H1 (cell line): Measurements from ENCODE around the gene ADGRB2. TPM values are rescaled to one million over a fixed set of nuclear protein-coding genes. Genes with fewer than 3 reads are reported as not detected.
A peak's percentile ranks its signal among the peaks of the same experiment; 100 is the strongest.

Experiments used
- CTCF ChIA-PET: fragments of 300-600 bp; sonication (Branson Sonifier 250); formaldehyde crosslinking; loops from one replicate; lab custom pipeline; 2021; ENCODE audit not compliant: partially characterized antibody; lab: Charles Lee
- POLR2A ChIA-PET: fragments of 300-600 bp; sonication (Branson Sonifier 250); formaldehyde crosslinking; loops from one replicate; lab custom pipeline; 2021; ENCODE audit warnings: inconsistent platforms; ENCODE audit not compliant: partially characterized antibody; lab: Charles Lee
- DNase-seq, 2 experiments: peaks; one replicate each; pipeline versions ENCODE4 v3.0.0 to v3.0.0-alpha.2; 2010 to 2022; ENCODE audit warnings: low spot score in 2 of 2, low read depth in 1 of 2, mixed read lengths in 1 of 2
- FAIRE-seq: peaks from 2 replicates; lab custom pipeline; 2011; peaks lifted over from hg19 to GRCh38; lab: Jason Lieb, UNC
- H2AFZ ChIP-seq: 2 replicates; pipeline ENCODE4 v1.8.1; 2012; ENCODE audit warnings: low read length, inconsistent platforms
- H2AK5ac ChIP-seq: 2 replicates; pipeline ENCODE4 v1.6.1; 2013; ENCODE audit warnings: low read depth, low read length
- H2BK120ac ChIP-seq: replicated peaks from 2 replicates; pipeline ENCODE3; 2013; ENCODE audit warnings: low read depth, low read length, inconsistent platforms
- H2BK12ac ChIP-seq: 2 replicates; pipeline ENCODE4 v1.6.1; 2013; ENCODE audit warnings: low read depth, low read length
- H2BK15ac ChIP-seq: 2 replicates; pipeline ENCODE4 v1.6.1; 2013; ENCODE audit warnings: low read length
- H2BK20ac ChIP-seq: 2 replicates; pipeline ENCODE4 v1.6.1; 2013; ENCODE audit warnings: low read length
- H2BK5ac ChIP-seq: 2 replicates; pipeline ENCODE4 v1.6.1; 2013; ENCODE audit warnings: low read depth, low read length
- H3K14ac ChIP-seq: 2 replicates; pipeline ENCODE4 v1.6.1; 2013; ENCODE audit warnings: inconsistent platforms; ENCODE audit not compliant: insufficient read length
- H3K18ac ChIP-seq: 2 replicates; pipeline ENCODE4 v1.6.1; 2013; ENCODE audit warnings: low read length; ENCODE audit errors: extremely low read depth
- H3K23ac ChIP-seq: 2 replicates; pipeline ENCODE4 v1.6.1; 2013; ENCODE audit warnings: inconsistent platforms; ENCODE audit not compliant: insufficient read length
- H3K23me2 ChIP-seq: 2 replicates; pipeline ENCODE4 v1.6.1; 2013; ENCODE audit warnings: low read depth, low read length
- H3K27ac ChIP-seq: 2 replicates; pipeline ENCODE4 v1.6.1; 2011; ENCODE audit warnings: low read depth, low read length, inconsistent platforms
- H3K27me3 ChIP-seq, 4 experiments: replicated peaks in 1 of 4; 1 replicate in 1 of 4; 2 replicates in 3 of 4; pipeline versions ENCODE4 v1.6.1 to v1.8.1; 2011 to 2013; ENCODE audit warnings: low read length in 3 of 4, mild to moderate bottlenecking in 3 of 4, inconsistent platforms in 2 of 4, mixed read lengths in 2 of 4, moderate library complexity in 1 of 4; ENCODE audit not compliant: control insufficient read depth in 3 of 4, insufficient read depth in 3 of 4; ENCODE audit errors: extremely low read depth in 1 of 4
- H3K36me3 ChIP-seq, 4 experiments: 2 replicates each; pipeline versions ENCODE4 v1.6.1 to v1.8.1; 2011 to 2013; ENCODE audit warnings: mild to moderate bottlenecking in 4 of 4, low read length in 3 of 4, moderate library complexity in 2 of 4, control low read depth in 1 of 4, inconsistent platforms in 1 of 4; ENCODE audit not compliant: insufficient read depth in 4 of 4, control insufficient read depth in 2 of 4
- H3K4ac ChIP-seq: replicated peaks from 2 replicates; pipeline ENCODE3; 2013; ENCODE audit warnings: low read length, low read depth, mixed read lengths, inconsistent platforms; ENCODE audit not compliant: insufficient read length
- H3K4me1 ChIP-seq, 4 experiments: replicated peaks in 1 of 4; 1 replicate in 1 of 4; 2 replicates in 3 of 4; pipeline versions ENCODE4 v1.6.1 to v1.8.1; 2011 to 2013; ENCODE audit warnings: low read length in 3 of 4, inconsistent platforms in 2 of 4, mixed read lengths in 1 of 4; ENCODE audit not compliant: insufficient read depth in 4 of 4, control insufficient read depth in 3 of 4
- H3K4me2 ChIP-seq, 2 experiments: 2 replicates each; pipeline versions ENCODE4 v1.6.1 to v1.8.1; 2011 to 2013; ENCODE audit warnings: low read depth in 2 of 2, low read length in 2 of 2, control low read depth in 1 of 2, inconsistent platforms in 1 of 2, mild to moderate bottlenecking in 1 of 2; ENCODE audit not compliant: insufficient read depth in 1 of 2
- H3K4me3 ChIP-seq, 4 experiments: fragments of 200-600, 300-600 bp in 1 of 4; sonication (generic), shearing (Covaris generic), sonication (Bioruptor Twin) in 1 of 4; 2 replicates each; pipeline versions ENCODE4 v1.5.1 to v1.8.1; 2011 to 2016; ENCODE audit warnings: low read length in 4 of 4, low read depth in 3 of 4, control low read depth in 2 of 4, inconsistent platforms in 2 of 4, mild to moderate bottlenecking in 2 of 4, mixed read lengths in 1 of 4, moderate library complexity in 1 of 4; ENCODE audit not compliant: insufficient read depth in 2 of 4; ENCODE audit errors: extremely low read depth in 1 of 4
- H3K56ac ChIP-seq: replicated peaks from 2 replicates; pipeline ENCODE3; 2013; ENCODE audit warnings: low read depth, mild to moderate bottlenecking, mixed read lengths, low read length, inconsistent platforms; ENCODE audit not compliant: insufficient read length
- H3K79me1 ChIP-seq: 2 replicates; pipeline ENCODE4 v1.6.1; 2013; ENCODE audit warnings: low read depth, low read length, control low read depth
- H3K79me2 ChIP-seq, 2 experiments: 2 replicates each; pipeline versions ENCODE4 v1.6.1 to v1.8.1; 2012 to 2013; ENCODE audit warnings: low read length in 2 of 2, mild to moderate bottlenecking in 2 of 2, inconsistent platforms in 1 of 2; ENCODE audit not compliant: insufficient read depth in 2 of 2, control insufficient read depth in 1 of 2
- H3K9ac ChIP-seq, 4 experiments: replicated peaks in 1 of 4; 1 replicate in 1 of 4; 2 replicates in 3 of 4; pipeline versions ENCODE4 v1.6.1 to v1.8.1; 2011 to 2013; ENCODE audit warnings: low read depth in 3 of 4, low read length in 3 of 4, control low read depth in 2 of 4, mild to moderate bottlenecking in 2 of 4, moderate library complexity in 2 of 4, inconsistent platforms in 1 of 4; ENCODE audit errors: extremely low read depth in 1 of 4
- H3K9me3 ChIP-seq, 2 experiments: 2 replicates each; pipeline versions ENCODE4 v1.6.1 to v1.8.1; 2012 to 2013; ENCODE audit warnings: mild to moderate bottlenecking in 2 of 2, moderate library complexity in 2 of 2, control low read depth in 1 of 2, inconsistent platforms in 1 of 2, low read depth in 1 of 2, low read length in 1 of 2, mixed read lengths in 1 of 2; ENCODE audit not compliant: insufficient read depth in 2 of 2
- H4K20me1 ChIP-seq, 2 experiments: replicated peaks in 1 of 2; 2 replicates each; pipeline versions ENCODE3 to v1.8.1; 2011 to 2013; ENCODE audit warnings: inconsistent platforms in 2 of 2, low read length in 2 of 2, mild to moderate bottlenecking in 1 of 2; ENCODE audit not compliant: insufficient read depth in 2 of 2, control insufficient read depth in 1 of 2
- H4K5ac ChIP-seq: 2 replicates; pipeline ENCODE4 v1.6.1; 2013; ENCODE audit warnings: low read length, low read depth, mixed read lengths, inconsistent platforms; ENCODE audit not compliant: insufficient read length
- H4K8ac ChIP-seq: 2 replicates; pipeline ENCODE4 v1.8.0; 2013; ENCODE audit warnings: mild to moderate bottlenecking, moderate library complexity, low read length, inconsistent platforms; ENCODE audit not compliant: insufficient read depth; ENCODE audit errors: extremely low read depth
- H4K91ac ChIP-seq: replicated peaks from 2 replicates; pipeline ENCODE3; 2013; ENCODE audit warnings: low read length, mixed read lengths, inconsistent platforms; ENCODE audit not compliant: insufficient read length
- ATF3 ChIP-seq: IDR thresholded peaks from 2 replicates; pipeline ENCODE4 v1.6.1; 2011; ENCODE audit warnings: low read depth, mild to moderate bottlenecking, low read length; ENCODE audit not compliant: insufficient read depth
- CTBP2 ChIP-seq: IDR thresholded peaks from 2 replicates; pipeline ENCODE4 v1.7.0; 2011; ENCODE audit warnings: borderline replicate concordance, mild to moderate bottlenecking, moderate library complexity, mixed read lengths, low read length; ENCODE audit not compliant: insufficient read depth, insufficient read length
- EP300 ChIP-seq, 2 experiments: IDR thresholded peaks; 1 replicate in 1 of 2; 2 replicates in 1 of 2; pipeline ENCODE4 v1.6.1; 2011 to 2012; ENCODE audit warnings: low read depth in 2 of 2, low read length in 2 of 2, mild to moderate bottlenecking in 2 of 2, borderline replicate concordance in 1 of 2, inconsistent platforms in 1 of 2, moderate library complexity in 1 of 2
- GTF2F1 ChIP-seq: IDR thresholded peaks from 2 replicates; pipeline ENCODE4 v1.6.1; 2012; ENCODE audit warnings: low read depth, low read length, improper control_type of control experiment, borderline replicate concordance
- KDM1A ChIP-seq: fragments of 200-600, 300-600 bp; sonication (generic); IDR thresholded peaks from 2 replicates; pipeline ENCODE4 v1.7.1; 2016; ENCODE audit warnings: mild to moderate bottlenecking, low read length, borderline replicate concordance
- NANOG ChIP-seq: IDR thresholded peaks from 2 replicates; pipeline ENCODE4 v1.6.1; 2011; ENCODE audit warnings: low read length, low read depth, mild to moderate bottlenecking, inconsistent platforms; ENCODE audit not compliant: insufficient read depth, poor library complexity, severe bottlenecking
- NRF1 ChIP-seq: IDR thresholded peaks from 2 replicates; pipeline ENCODE4 v1.6.1; 2011; ENCODE audit warnings: mild to moderate bottlenecking, low read depth, low read length, improper control_type of control experiment
- SP4 ChIP-seq: IDR thresholded peaks from 2 replicates; pipeline ENCODE4 v1.6.1; 2012; ENCODE audit warnings: low read length, inconsistent platforms
- SUZ12 ChIP-seq: fragments of 200-600 bp; sonication (generic); IDR thresholded peaks from 2 replicates; pipeline ENCODE4 v1.6.1; 2012; ENCODE audit warnings: mild to moderate bottlenecking, inconsistent platforms, low read length, moderate library complexity, mixed read lengths
- ZNF274 ChIP-seq: IDR thresholded peaks from 2 replicates; pipeline ENCODE4 v1.7.0; 2012; ENCODE audit warnings: low read length, borderline replicate concordance; ENCODE audit errors: extremely low read depth
- WGBS, 2 experiments: shearing (Covaris generic) in 1 of 2; methylation state at CpG; one replicate each; pipeline versions ENCODE4 v1.1.6 to v1.1.7; 2013 to 2015; ENCODE audit warnings: low lambda C conversion rate in 2 of 2, mixed read lengths in 2 of 2, inconsistent platforms in 1 of 2, low coverage in 1 of 2, missing lambda C conversion rate in 1 of 2; ENCODE audit not compliant: insufficient replicate concordance in 2 of 2, insufficient coverage in 1 of 2, insufficient read length in 1 of 2; ENCODE audit errors: extremely low coverage in 1 of 2, missing lambda C conversion rate in 1 of 2; 5-methylcytosine and 5-hydroxymethylcytosine counted together
- polyA plus RNA-seq, 7 experiments: library from polyadenylated mRNA; depleted of rRNA in 3 of 7; stranded (reverse) in 5 of 7; unstranded in 2 of 7; fragments of >200 nt in 5 of 7; fragments of 200-250 nt in 2 of 7; gene quantifications; 1 replicate in 5 of 7; 2 replicates in 1 of 7; 4 replicates in 1 of 7; pipeline versions ENCODE4 v1.2.1 to v1.2.3, GENCODE V29; 2011 to 2013; ENCODE audit warnings: missing spikeins in 2 of 7, mixed read lengths in 2 of 7
- total RNA-seq: library from RNA; stranded (reverse); fragmentation: NEBNext Ultra II Directional; extraction: Animal tissue kit (Norgen Biotek cat#: 25700); gene quantifications from 2 replicates; pipeline ENCODE4 v1.2.1, GENCODE V29; 2021
- TF ChIP-seq, protein P1 (sequence below): IDR thresholded peaks from 2 replicates; pipeline ENCODE4 v1.6.1; 2011; ENCODE audit warnings: low read length, improper control_type of control experiment

ADGRB2 gene
- total and polyA plus RNA-seq, 2 of the 8 experiments (the other 6 are each of a cell fraction or from before 2014, with no cell fraction given): 15.6 to 26.2 TPM

DNA sequence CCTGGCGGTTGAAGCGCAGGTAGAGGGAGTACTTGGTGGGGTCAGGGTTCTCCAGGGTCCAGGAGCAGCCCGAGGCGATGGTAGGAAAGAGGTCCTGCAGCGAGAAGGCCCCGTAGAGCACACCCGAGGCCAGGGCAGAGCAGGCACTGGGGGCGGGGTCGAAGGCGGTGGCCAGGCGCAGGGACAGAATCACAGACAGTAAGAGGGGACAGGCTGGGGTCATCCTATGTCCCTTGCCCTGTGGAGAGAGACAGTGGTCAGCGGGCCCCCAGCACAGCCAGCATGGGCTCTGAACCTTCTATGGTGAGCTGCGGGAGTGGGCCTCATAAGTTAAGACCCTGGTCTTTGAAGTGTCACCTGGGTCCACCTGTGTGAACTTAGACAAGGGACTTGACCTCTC is 7.6 kb downstream of the ADGRB2 start:
- no peaks in the 10 kb centered on the region for H3K9me3 ChIP-seq
- H2AK5ac ChIP-seq: no peak overlapping the region
- no peak for DNase-seq
- no peak overlapping the region for H3K4ac ChIP-seq
- H3K27me3 ChIP-seq: no peaks in the 10 kb centered on the region
- no peak for FAIRE-seq
- H3K9ac ChIP-seq: no peak overlapping the region
- H3K14ac ChIP-seq: no peak overlapping the region
- peaks cover 17 to 36% (median 26%) of the 10 kb centered on the region in 4 experiments for H3K4me1 ChIP-seq
- H2BK5ac ChIP-seq: peak overlapping the region; percentile 44; the same call in 1 of the 2 replicates
- CTCF ChIA-PET: interaction anchor here (0.7 to 7.3 kb wide), 8 partner anchors 9 to 91 kb away, joined by 4 to 79 read pairs (median 8); no protein-coding TSS in a partner anchor
- no peak overlapping the region for H4K5ac ChIP-seq
- no peak overlapping the region for H2BK15ac ChIP-seq
- H2BK120ac ChIP-seq: no peak overlapping the region
- no peak overlapping the region for H3K23ac ChIP-seq
- H4K91ac ChIP-seq: no peak overlapping the region
- peaks cover 0 to 4% of the 10 kb centered on the region in 2 experiments; a peak in 1 of 4 replicates for H3K79me2 ChIP-seq
- H3K23me2 ChIP-seq: peaks cover 4% of the 10 kb centered on the region; the same call in 1 of the 2 replicates
- H3K4me2 ChIP-seq: no peak overlapping the region
- peaks cover 3% of the 10 kb centered on the region for H3K79me1 ChIP-seq
- POLR2A ChIA-PET: interaction anchor here (0.9 to 2.3 kb wide), 3 partner anchors 11 to 32 kb away, joined by 3 to 9 read pairs (median 3); no protein-coding TSS in a partner anchor
- H3K27ac ChIP-seq: no peak overlapping the region
- H2BK20ac ChIP-seq: no peak overlapping the region
- WGBS, 2 experiments: 94% methylated on average over 13 of the region's 13 CpGs; no CpG with 5 or more reads in 1 of the 2 experiments
- H2BK12ac ChIP-seq: no peak overlapping the region
- no peak overlapping the region for H2AFZ ChIP-seq
- no peak overlapping the region for H3K18ac ChIP-seq
- H4K20me1 ChIP-seq: peaks cover 0 to 6% of the 10 kb centered on the region in 2 experiments
- no peak overlapping the region for H3K4me3 ChIP-seq
- no peak overlapping the region for H4K8ac ChIP-seq
- H3K36me3 ChIP-seq: no peaks in the 10 kb centered on the region
- no peak overlapping the region for H3K56ac ChIP-seq
- TF ChIP-seq ZNF274 (no peak), SUZ12 (no peak), NANOG (no peak), NRF1 (no peak), GTF2F1 (no peak), CTBP2 (no peak), SP4 (no peak), ATF3 (no peak), EP300 (IDR thresholded peaks at IDR 0.05; ENCODE audit: borderline replicate concordance in 1 of 2, low read depth in 2 of 2, low read length in 2 of 2) (no peak), KDM1A (no peak)
- TF ChIP-seq, protein P1, sequence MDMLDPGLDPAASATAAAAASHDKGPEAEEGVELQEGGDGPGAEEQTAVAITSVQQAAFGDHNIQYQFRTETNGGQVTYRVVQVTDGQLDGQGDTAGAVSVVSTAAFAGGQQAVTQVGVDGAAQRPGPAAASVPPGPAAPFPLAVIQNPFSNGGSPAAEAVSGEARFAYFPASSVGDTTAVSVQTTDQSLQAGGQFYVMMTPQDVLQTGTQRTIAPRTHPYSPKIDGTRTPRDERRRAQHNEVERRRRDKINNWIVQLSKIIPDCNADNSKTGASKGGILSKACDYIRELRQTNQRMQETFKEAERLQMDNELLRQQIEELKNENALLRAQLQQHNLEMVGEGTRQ: no peak
